GM12864 (cell line): Measurements from ENCODE around the gene PEX1.
A peak's percentile ranks its signal among the peaks of the same experiment; 100 is the strongest.

Source experiments
- DNase-seq: peaks from one replicate; pipeline ENCODE4 v3.0.0-alpha.2; 2011; ENCODE audit warnings: low read depth
- H3K4me3 ChIP-seq: 2 replicates; pipeline ENCODE4 v1.5.1; 2011; ENCODE audit warnings: mild to moderate bottlenecking, low read depth, low read length, control low read depth
- TF ChIP-seq, protein P1 (sequence below): IDR thresholded peaks from 2 replicates; pipeline ENCODE4 v1.5.1; 2011; ENCODE audit warnings: low read depth, mild to moderate bottlenecking, moderate library complexity, low read length, control low read depth, inconsistent platforms; ENCODE audit errors: missing control alignments

The PEX1 gene

DNA sequence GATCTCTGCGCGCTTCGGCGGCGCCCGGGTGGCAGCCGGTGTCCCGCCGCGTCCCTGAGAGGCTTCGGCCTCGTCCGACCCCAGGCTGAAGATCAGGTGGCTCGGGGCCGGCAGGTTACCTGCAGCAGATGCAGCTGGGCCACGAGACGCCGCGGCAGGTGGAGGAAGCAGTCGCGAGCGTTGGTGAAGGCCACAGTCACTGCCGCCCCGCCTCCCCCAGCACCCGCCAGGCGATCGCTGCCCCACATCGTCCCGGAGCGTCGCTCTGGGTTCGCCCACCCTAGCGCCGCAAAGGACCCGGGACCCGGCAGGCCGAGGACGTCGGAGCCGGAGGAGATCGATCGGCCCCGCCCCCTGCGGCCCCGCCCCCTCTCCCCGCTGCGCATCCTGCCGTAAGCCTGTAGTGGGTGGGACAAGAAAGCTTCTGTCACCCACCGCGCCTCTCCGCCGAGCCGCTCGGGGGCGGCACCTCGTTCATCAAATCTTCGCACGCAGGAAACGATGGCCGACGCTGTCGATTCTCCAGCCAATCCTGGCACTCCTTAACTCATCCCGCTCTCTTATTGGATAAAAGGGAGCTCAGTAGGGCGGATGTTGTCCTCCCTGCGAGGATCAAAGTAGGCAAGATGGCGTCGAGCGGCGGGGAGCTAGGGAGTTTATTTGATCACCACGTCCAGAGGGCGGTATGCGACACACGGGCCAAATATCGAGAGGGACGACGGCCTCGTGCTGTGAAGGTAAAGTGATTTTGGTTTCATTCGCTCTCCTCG is at the start of gene PEX1, which contains the start of gene RBM48:
TSS of gene PEX1 (minus strand) at position 333 of the 770 bp plus-strand sequence. CDS start at position 248, 85 bp downstream.
TSS of gene RBM48 (plus strand) at position 608 of the 770 bp plus-strand sequence. CDS start at position 627, 19 bp downstream.
- peak; percentile 98 for DNase-seq
- H3K4me3 ChIP-seq, result peak within 1 kb of the TSS; percentile 80

DNA sequence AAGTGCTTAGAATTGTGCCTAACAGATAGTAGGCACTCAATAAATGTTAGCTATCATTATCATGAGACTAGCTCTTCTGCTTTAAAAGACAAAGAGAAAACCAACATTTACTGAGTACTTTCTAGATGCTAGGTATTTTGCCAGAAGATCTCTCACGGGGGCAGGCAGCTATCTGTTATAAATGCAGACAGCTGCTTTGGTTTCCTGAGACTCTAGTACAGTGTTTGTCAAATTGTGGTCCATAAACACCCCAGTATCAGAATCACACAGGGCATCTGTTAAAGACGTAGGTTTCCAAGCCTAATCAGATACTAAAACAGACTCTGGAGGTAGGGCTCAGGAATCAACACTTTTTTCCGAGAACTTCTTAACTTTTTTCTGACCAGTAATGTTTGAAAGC is 48.0 kb upstream of the PEX1 start:
- DNase-seq, result no peak
- TF ChIP-seq, protein P1, sequence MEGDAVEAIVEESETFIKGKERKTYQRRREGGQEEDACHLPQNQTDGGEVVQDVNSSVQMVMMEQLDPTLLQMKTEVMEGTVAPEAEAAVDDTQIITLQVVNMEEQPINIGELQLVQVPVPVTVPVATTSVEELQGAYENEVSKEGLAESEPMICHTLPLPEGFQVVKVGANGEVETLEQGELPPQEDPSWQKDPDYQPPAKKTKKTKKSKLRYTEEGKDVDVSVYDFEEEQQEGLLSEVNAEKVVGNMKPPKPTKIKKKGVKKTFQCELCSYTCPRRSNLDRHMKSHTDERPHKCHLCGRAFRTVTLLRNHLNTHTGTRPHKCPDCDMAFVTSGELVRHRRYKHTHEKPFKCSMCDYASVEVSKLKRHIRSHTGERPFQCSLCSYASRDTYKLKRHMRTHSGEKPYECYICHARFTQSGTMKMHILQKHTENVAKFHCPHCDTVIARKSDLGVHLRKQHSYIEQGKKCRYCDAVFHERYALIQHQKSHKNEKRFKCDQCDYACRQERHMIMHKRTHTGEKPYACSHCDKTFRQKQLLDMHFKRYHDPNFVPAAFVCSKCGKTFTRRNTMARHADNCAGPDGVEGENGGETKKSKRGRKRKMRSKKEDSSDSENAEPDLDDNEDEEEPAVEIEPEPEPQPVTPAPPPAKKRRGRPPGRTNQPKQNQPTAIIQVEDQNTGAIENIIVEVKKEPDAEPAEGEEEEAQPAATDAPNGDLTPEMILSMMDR, result no peak
- H3K4me3 ChIP-seq, result no peak overlapping the region

More for the DNA sequence above, at the start of gene PEX1, which contains the start of gene RBM48:
- TF ChIP-seq, protein P1, result peak; percentile 15

DNA sequence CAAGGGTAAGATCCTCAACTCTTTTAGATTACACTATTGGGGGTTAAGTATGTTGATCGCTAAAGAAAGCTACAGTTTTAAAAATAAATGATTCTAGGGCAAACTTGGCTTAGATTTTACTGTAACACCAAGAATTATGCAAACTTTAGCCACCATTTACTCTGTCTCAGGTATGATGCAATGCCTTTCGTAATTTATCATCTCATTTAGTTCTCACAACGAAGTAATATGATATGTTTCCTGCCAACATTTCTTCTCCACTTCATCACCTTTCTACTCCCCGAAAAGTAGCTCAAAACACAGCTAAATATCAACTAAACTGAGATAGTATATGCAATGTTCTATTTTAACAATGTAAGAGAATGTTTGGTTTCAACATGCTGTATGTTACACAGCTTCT is 40.8 kb upstream of the PEX1 start:
- no peak overlapping the region for H3K4me3 ChIP-seq
- TF ChIP-seq, protein P1, result no peak
- no peak for DNase-seq

DNA sequence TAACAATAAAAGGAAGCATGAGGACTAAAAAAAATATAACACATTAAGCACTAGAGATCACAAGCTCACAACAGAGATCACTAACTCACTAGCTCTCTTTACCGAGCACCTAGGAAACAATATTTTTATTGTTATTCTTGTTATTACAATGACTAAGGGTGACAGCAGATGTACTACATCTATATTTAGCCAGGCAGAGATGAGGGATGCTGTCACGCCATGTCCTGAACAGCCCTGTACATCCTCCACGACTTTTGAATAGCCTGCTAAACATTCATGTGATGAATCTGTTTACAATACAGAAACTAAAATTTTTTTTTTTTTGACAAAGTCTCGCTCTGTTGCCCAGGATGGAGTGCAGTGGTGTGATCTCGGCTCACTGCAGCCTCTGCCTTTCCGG is 39.1 kb upstream of the PEX1 start:
- H3K4me3 ChIP-seq, result no peak overlapping the region
- TF ChIP-seq, protein P1, result no peak
- no peak for DNase-seq

DNA sequence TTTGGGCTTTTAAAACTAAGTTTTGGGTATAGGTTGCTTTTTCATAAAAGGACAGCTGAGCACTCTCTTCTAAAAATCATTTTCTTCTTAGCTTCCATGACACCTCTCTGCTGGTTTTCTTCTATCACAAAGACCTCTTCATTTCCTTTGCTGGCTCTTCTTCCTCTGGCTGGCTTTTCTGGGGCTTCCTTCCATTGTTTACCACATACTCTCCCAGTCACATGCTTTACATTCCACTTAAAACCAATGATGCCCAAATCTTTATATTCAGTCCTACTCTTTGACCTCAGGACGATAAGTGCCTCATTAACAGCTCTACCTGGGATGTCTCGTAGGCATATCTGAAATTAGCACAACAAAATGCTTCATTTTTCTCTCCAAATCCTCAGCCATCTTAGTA is 35.0 kb upstream of the PEX1 start:
- TF ChIP-seq, protein P1, result no peak
- no peak for DNase-seq
- no peak overlapping the region for H3K4me3 ChIP-seq

DNA sequence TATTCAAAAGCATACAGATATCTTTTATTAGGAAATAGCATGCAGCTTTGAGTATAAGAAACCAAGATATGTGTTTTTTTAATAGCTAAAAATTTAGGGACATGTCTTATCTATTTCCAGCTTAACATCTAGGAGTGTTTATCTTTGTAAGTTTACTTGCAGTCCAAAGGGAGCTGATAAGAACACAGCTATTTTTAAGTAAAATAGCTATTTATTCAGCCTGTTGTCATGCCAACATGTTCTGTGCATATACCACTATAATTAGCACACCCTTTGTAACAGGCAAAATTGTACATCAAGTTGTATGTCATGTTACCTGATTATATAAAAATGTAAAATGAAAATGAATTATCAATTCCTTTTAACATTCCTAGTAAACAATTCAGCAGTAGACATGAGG is 32.3 kb upstream of the PEX1 start:
- TF ChIP-seq, protein P1, result no peak

More for the DNA sequence above, 32.3 kb upstream of the PEX1 start:
- no peak for DNase-seq
- H3K4me3 ChIP-seq, result no peak overlapping the region
